GM23338 (cell line): ENCODE results near the gene TMEM141.

ENCODE experiments used
- CREB1 ChIP-seq: fragments of 250-450 bp; sonication (Bioruptor Pico); IDR thresholded peaks from 2 replicates; pipeline ENCODE4 v1.5.0; 2020; ENCODE audit warnings: low read depth, mild to moderate bottlenecking, moderate library complexity
- CTCF ChIP-seq, 2 experiments: fragments of 200-600 bp in 1 of 2; sonication (generic) in 1 of 2; conservative IDR thresholded peaks; 2 replicates each; pipeline versions ENCODE4 v1.5.1 to v1.6.1; 2016 to 2017; ENCODE audit warnings: antibody characterized with exemption in 2 of 2, low read depth in 2 of 2, mild to moderate bottlenecking in 2 of 2, moderate library complexity in 1 of 2
- ETS1 ChIP-seq: IDR thresholded peaks from 2 replicates; pipeline ENCODE4 v1.6.1; 2016; ENCODE audit warnings: antibody characterized with exemption
- EZH2 ChIP-seq: fragments of 200-600 bp; sonication (generic); IDR thresholded peaks from one replicate; pipeline ENCODE4 v1.8.0; 2017; ENCODE audit warnings: antibody characterized with exemption, mild to moderate bottlenecking, low read depth; ENCODE audit not compliant: unreplicated experiment
- EZH2phosphoT487 ChIP-seq: fragments of 200-600 bp; sonication (generic); IDR thresholded peaks from one replicate; pipeline ENCODE4 v1.8.1; 2018; ENCODE audit warnings: antibody characterized with exemption; ENCODE audit not compliant: unreplicated experiment
- JUNB ChIP-seq: IDR thresholded peaks from one replicate; pipeline ENCODE4 v1.6.1; 2016; ENCODE audit warnings: antibody characterized with exemption; ENCODE audit not compliant: unreplicated experiment
- NANOG ChIP-seq: IDR thresholded peaks from 2 replicates; pipeline ENCODE4 v1.6.1; 2016; ENCODE audit warnings: antibody characterized with exemption, borderline replicate concordance
- POLR2AphosphoS5 ChIP-seq: IDR thresholded peaks from 2 replicates; pipeline ENCODE4 v1.6.1; 2016; ENCODE audit warnings: antibody characterized with exemption, low read depth
- REST ChIP-seq: IDR thresholded peaks from one replicate; pipeline ENCODE4 v1.6.1; 2018; ENCODE audit warnings: antibody characterized with exemption; ENCODE audit not compliant: unreplicated experiment
- STAT1 ChIP-seq: IDR thresholded peaks from one replicate; pipeline ENCODE4 v1.6.1; 2016; ENCODE audit warnings: antibody characterized with exemption; ENCODE audit not compliant: unreplicated experiment
- ZNF114 ChIP-seq: fragments of 250-450 bp; sonication (Bioruptor Pico); IDR thresholded peaks from 2 replicates; pipeline ENCODE4 v1.5.0; 2020; ENCODE audit warnings: mild to moderate bottlenecking, moderate library complexity
- ZNF331 ChIP-seq: fragments of 250-450 bp; sonication (Bioruptor Pico); IDR thresholded peaks from 2 replicates; pipeline ENCODE4 v1.5.0; 2020; ENCODE audit warnings: low read depth, mild to moderate bottlenecking, moderate library complexity
- ZNF462 ChIP-seq: fragments of 250-450 bp; sonication (Bioruptor Pico); IDR thresholded peaks from 2 replicates; pipeline ENCODE4 v1.5.0; 2020; ENCODE audit warnings: mild to moderate bottlenecking, moderate library complexity

- no peak for TF ChIP-seq CREB1 (CRISPR knock-in tag)
- no peak for TF ChIP-seq CTCF (conservative IDR thresholded peaks at IDR 0.05; ENCODE audit: low read depth in 2 of 2)
- TF ChIP-seq REST, result no peak
- no peak for TF ChIP-seq ETS1
- no peak for TF ChIP-seq POLR2AphosphoS5
- TF ChIP-seq EZH2, result no peak
- TF ChIP-seq JUNB, result no peak
- no peak for TF ChIP-seq STAT1
- no peak for TF ChIP-seq EZH2phosphoT487
- no peak for TF ChIP-seq ZNF114 (CRISPR knock-in tag)
- TF ChIP-seq ZNF331, result no peak
- no peak for TF ChIP-seq ZNF462
- TF ChIP-seq NANOG, result no peak
Observed at GRCh38 chr9:136776947-136777346, 14.2 kb upstream of the TMEM141 start.
